HG03175 (cell line): ENCODE measurements around the gene BRD4.

Source experiments
- ATAC-seq: cut with Tn5 transposase; IDR thresholded peaks from one replicate; pipeline ENCODE4 v1.9.1; 2021; ENCODE audit warnings: mild to moderate bottlenecking, moderate library complexity; ENCODE audit not compliant: unreplicated experiment

BRD4 gene

GRCh38 chr19:15236886-15237285 lies 95.5 kb downstream of the BRD4 start:
- no peak for ATAC-seq

- no peak for ATAC-seq
These were observed 96.6 kb downstream of the BRD4 start for GRCh38 chr19:15235781-15236180.

GRCh38 chr19:15234431-15235130 lies 97.8 kb downstream of the BRD4 start:
- no peak for ATAC-seq

GRCh38 chr19:15231271-15231670 lies 101.1 kb downstream of the BRD4 start:
- no peak for ATAC-seq

GRCh38 chr19:15227261-15227660 lies 105.1 kb downstream of the BRD4 start:
- no peak for ATAC-seq

GRCh38 chr19:15225760-15226159 lies 106.6 kb downstream of the BRD4 start:
- no peak for ATAC-seq

GRCh38 chr19:15223649-15224361 lies 108.5 kb downstream of the BRD4 start:
- ATAC-seq = peak; percentile 10

GRCh38 chr19:15222738-15223648 lies 109.3 kb downstream of the BRD4 start:
- peak; percentile 87 for ATAC-seq

GRCh38 chr19:15220833-15221232 lies 111.5 kb downstream of the BRD4 start:
- ATAC-seq = no peak

GRCh38 chr19:15218501-15218900 lies 113.8 kb downstream of the BRD4 start:
- ATAC-seq = no peak

- no peak for ATAC-seq
These were observed 116.0 kb downstream of the BRD4 start for GRCh38 chr19:15216363-15216762.

- no peak for ATAC-seq
These were observed 118.5 kb downstream of the BRD4 start for GRCh38 chr19:15213715-15214381.

GRCh38 chr19:15212711-15213110 lies 119.6 kb downstream of the BRD4 start:
- ATAC-seq = no peak

- no peak for ATAC-seq
These were observed 122.0 kb downstream of the BRD4 start for GRCh38 chr19:15210323-15210781.

GRCh38 chr19:15201374-15202023 lies 130.8 kb downstream of the BRD4 start:
- no peak for ATAC-seq

- no peak for ATAC-seq
These were observed 131.6 kb downstream of the BRD4 start, which contains the start of gene NOTCH3 for GRCh38 chr19:15200553-15201364. Gene NOTCH3 (minus strand): TSS chr19:15200995. CDS start chr19:15200905, 90 bp downstream.

- no peak for ATAC-seq
These were observed 132.4 kb downstream of the BRD4 start for GRCh38 chr19:15199661-15200552.

- no peak for ATAC-seq
These were observed 133.2 kb downstream of the BRD4 start for GRCh38 chr19:15198951-15199660.
